Naive thymus-derived CD8-positive, alpha-beta T cell (primary cell): Measurements from ENCODE around the gene BRSK2. TPM values are rescaled to one million over a fixed set of nuclear protein-coding genes. Genes with fewer than 3 reads are reported as not detected.
A peak's percentile ranks its signal among the peaks of the same experiment; 100 is the strongest.
"Not testable (repeated sequence)": the region's sequence is repeated elsewhere in the genome, so short reads cannot be mapped to it uniquely, and the experiment has no call there.

Source experiments
- ATAC-seq, 2 donors: fragments of 150-1000 bp; cut with Tn5 transposase in 1 of 2; sonication (Bioruptor Pico), chemical (Tn5 transposase) in 1 of 2; 1 replicate in 1 of 2; 2 replicates in 1 of 2; pipeline ENCODE4 v1.10.0; 2021; ENCODE audit warnings: mild to moderate bottlenecking in 2 of 2, moderate library complexity in 2 of 2
- POLR2A ChIA-PET: fragments of 350-600 bp; sonication (Branson Sonifier 250); formaldehyde crosslinking; loops from one replicate; lab custom pipeline; 2021; ENCODE audit warnings: antibody characterized with exemption; lab: Charles Lee
- DNase-seq, 10 donors: peaks; one replicate each; pipeline versions ENCODE4 v3.0.0 to v3.0.0-alpha.2; 2020 to 2022
- H3K27ac Mint-ChIP-seq, 10 donors: one replicate each; pipeline ENCODE4 v1.8.0; 2020 to 2022; ENCODE audit warnings: mild to moderate bottlenecking in 10 of 10, mixed read lengths in 10 of 10, moderate library complexity in 4 of 10, inconsistent platforms in 1 of 10
- H3K27me3 Mint-ChIP-seq, 5 donors: one replicate each; pipeline ENCODE4 v1.8.0; 2021 to 2022; ENCODE audit warnings: mixed read lengths in 5 of 5
- H3K36me3 Mint-ChIP-seq, 3 donors: one replicate each; pipeline ENCODE4 v1.8.0; 2020 to 2022; ENCODE audit warnings: mixed read lengths in 3 of 3, mild to moderate bottlenecking in 2 of 3, inconsistent platforms in 1 of 3
- H3K4me1 Mint-ChIP-seq, 4 donors: one replicate each; pipeline ENCODE4 v1.8.0; 2021 to 2022; ENCODE audit warnings: mixed read lengths in 4 of 4
- H3K4me3 Mint-ChIP-seq, 10 donors: one replicate each; pipeline ENCODE4 v1.8.0; 2020 to 2022; ENCODE audit warnings: mild to moderate bottlenecking in 10 of 10, mixed read lengths in 10 of 10, moderate library complexity in 6 of 10, inconsistent platforms in 1 of 10
- H3K9me3 Mint-ChIP-seq, 9 donors: one replicate each; pipeline ENCODE4 v1.8.0; 2020 to 2022; ENCODE audit warnings: mixed read lengths in 9 of 9, mild to moderate bottlenecking in 3 of 9, inconsistent platforms in 1 of 9, moderate library complexity in 1 of 9
- polyA plus RNA-seq, 3 donors: library from polyadenylated mRNA; unstranded; fragments of 300-500 nt; fragmentation: Illumina TruSeq; gene quantifications; one replicate each; pipeline ENCODE4 v1.2.3, GENCODE V29; 2021
- total RNA-seq, 8 experiments: library from RNA in 2 of 8; stranded (reverse) in 2 of 8; gene quantifications; one replicate each; pipeline ENCODE4 v1.2.3 and lab custom pipeline; 2021 to 2026

BRSK2 gene
- total and polyA plus RNA-seq, 5 experiments from 2014 or later, result 0.42 to 1.3 TPM; not detected in 3

DNA sequence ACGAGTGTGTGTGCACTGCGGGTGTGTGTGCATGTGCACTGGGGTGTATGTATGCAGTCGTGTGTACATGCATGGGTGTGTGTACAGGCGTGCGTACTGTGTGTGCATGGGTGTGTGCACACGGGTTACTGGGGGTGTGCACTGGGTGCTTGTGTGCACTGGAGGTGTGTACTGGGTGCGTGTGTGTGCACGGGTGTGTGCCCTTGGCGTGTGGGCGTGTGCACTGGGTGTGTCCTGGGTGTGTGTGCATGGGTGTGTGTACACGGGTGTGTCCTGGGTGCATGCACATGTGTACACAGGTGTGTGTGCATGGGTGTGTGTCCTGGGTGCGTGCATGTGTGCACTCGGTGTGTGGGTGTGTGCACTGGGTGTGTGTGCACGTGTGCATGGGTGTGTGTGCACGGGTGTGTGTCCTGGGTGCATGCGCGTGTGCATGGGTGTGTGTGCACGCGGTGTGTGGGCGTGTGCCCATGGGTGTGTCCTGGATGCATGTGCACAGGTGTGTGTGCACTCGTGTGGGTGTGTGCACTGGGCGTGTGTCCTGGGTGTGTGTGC lies 39.1 kb downstream of the BRSK2 start:
- ATAC-seq, result no peak
- H3K27me3 Mint-ChIP-seq, result peaks cover 0 to 4% (median 0%) of the 10 kb centered on the region in 5 donors
- no peak for DNase-seq
- H3K9me3 Mint-ChIP-seq, result no peaks in the 10 kb centered on the region
- H3K36me3 Mint-ChIP-seq, result no peaks in the 10 kb centered on the region
- no peak overlapping the region for H3K4me3 Mint-ChIP-seq
- no peaks in the 10 kb centered on the region for H3K4me1 Mint-ChIP-seq
- no peak overlapping the region for H3K27ac Mint-ChIP-seq
- POLR2A ChIA-PET, result no interaction called here

GRCh38 chr11:1433568-1433967 lies 43.8 kb downstream of the BRSK2 start:
- Mint-ChIP-seq H3K4me1 (no peaks in the 10 kb centered on the region), H3K36me3 (no peaks in the 10 kb centered on the region), H3K4me3 (no peak overlapping the region), H3K9me3 (no peaks in the 10 kb centered on the region), H3K27me3 (peaks cover 0 to 9% (median 3%) of the 10 kb centered on the region in 5 donors), H3K27ac (no peak overlapping the region)
- ATAC-seq, result no peak
- no peak for DNase-seq
- POLR2A ChIA-PET, result interaction anchor here (1.0 kb wide), 1 partner anchor 140 kb away, joined by 3 read pairs; no protein-coding TSS in a partner anchor

GRCh38 chr11:1433977-1434640 lies 44.4 kb downstream of the BRSK2 start:
- Mint-ChIP-seq H3K27me3 (peaks cover 0 to 9% (median 3%) of the 10 kb centered on the region in 5 donors), H3K4me3 (no peak overlapping the region), H3K27ac (no peak overlapping the region), H3K9me3 (no peaks in the 10 kb centered on the region), H3K4me1 (no peaks in the 10 kb centered on the region), H3K36me3 (no peaks in the 10 kb centered on the region)
- no peak for ATAC-seq
- no peak for DNase-seq
- POLR2A ChIA-PET, result interaction anchor here (1.0 kb wide), 1 partner anchor 139 kb away, joined by 3 read pairs; no protein-coding TSS in a partner anchor

DNA sequence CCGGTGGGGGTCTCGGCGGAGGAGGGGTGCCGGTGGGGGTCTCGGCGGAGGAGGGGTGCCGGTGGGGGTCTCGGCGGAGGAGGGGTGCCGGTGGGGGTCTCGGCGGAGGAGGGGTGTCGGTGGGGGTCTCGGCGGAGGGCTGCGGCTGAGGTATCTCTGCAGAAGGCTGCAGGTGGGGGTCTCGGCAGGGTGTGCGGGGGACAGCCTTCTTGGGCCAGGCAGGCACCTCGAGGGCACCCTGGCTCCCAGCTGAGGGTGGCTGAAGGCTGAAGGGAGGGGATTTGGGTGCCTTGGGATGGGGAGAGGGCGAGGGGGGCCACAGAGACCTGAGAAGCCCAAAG lies 45.7 kb downstream of the BRSK2 start:
- not testable (repeated sequence) for ATAC-seq, DNase-seq, H3K27me3 Mint-ChIP-seq, H3K27ac Mint-ChIP-seq, H3K36me3 Mint-ChIP-seq, H3K9me3 Mint-ChIP-seq, H3K4me1 Mint-ChIP-seq
- POLR2A ChIA-PET, result interaction anchor here (0.7 kb wide), 1 partner anchor 13 kb away, joined by 3 read pairs; no protein-coding TSS in a partner anchor
- peak overlapping the region in 1 of 10 donors; percentile 23 for H3K4me3 Mint-ChIP-seq

GRCh38 chr11:1435820-1436467 lies 46.2 kb downstream of the BRSK2 start:
- Mint-ChIP-seq H3K4me1 (no peaks in the 10 kb centered on the region), H3K27ac (no peak overlapping the region), H3K4me3 (peak overlapping the region in 1 of 10 donors; percentile 23), H3K27me3 (peaks cover 0 to 9% (median 3%) of the 10 kb centered on the region in 5 donors), H3K9me3 (no peaks in the 10 kb centered on the region), H3K36me3 (no peaks in the 10 kb centered on the region)
- DNase-seq (no peak), ATAC-seq (peak; percentile 37 to 44)
- POLR2A ChIA-PET, result interaction anchor here (0.6 to 0.7 kb wide), 2 partner anchors 13 to 40 kb away, joined by 3 read pairs; no protein-coding TSS in a partner anchor

DNA sequence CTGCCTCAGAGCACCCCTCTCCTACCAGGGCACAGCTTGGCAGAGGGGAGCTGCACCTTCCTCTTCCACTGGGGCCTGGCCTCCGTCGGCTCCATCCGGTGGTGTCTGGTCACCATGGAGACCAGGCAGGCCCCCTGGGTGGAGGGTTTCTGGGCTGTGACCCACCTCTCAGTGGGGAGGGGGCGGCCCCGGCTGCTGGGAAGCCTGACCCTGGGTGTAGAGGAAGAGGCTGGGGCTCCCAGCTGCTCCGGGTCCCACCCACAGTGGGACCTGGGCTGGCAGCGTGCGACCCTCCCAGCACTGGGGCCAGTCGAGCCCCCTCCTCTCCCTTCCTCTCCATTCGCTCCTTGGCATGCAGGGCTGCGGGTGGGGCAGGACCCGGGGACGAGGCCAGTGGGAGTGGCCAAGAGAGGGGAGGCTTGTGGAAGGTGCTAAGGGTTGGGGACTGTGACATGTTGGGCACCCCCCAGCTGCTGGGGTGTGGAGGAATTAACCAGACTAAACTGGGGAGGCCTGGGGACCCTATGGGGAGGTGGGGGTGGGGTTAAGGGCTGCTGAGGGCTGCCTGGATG lies 46.8 kb downstream of the BRSK2 start:
- Mint-ChIP-seq H3K36me3 (no peaks in the 10 kb centered on the region), H3K4me3 (peak overlapping the region in 1 of 10 donors; percentile 23), H3K27me3 (peaks cover 0 to 9% (median 3%) of the 10 kb centered on the region in 5 donors), H3K27ac (no peak overlapping the region), H3K4me1 (no peaks in the 10 kb centered on the region), H3K9me3 (no peaks in the 10 kb centered on the region)
- DNase-seq (no peak), ATAC-seq (peak in 1 of 2 donors; percentile 23)
- POLR2A ChIA-PET, result interaction anchor here (0.6 kb wide), 1 partner anchor 41 kb away, joined by 3 read pairs; no protein-coding TSS in a partner anchor

- POLR2A ChIA-PET, result no interaction called here
- peaks cover 0 to 9% (median 3%) of the 10 kb centered on the region in 5 donors for H3K27me3 Mint-ChIP-seq
These were observed 47.8 kb downstream of the BRSK2 start for GRCh38 chr11:1437500-1437899.

DNA sequence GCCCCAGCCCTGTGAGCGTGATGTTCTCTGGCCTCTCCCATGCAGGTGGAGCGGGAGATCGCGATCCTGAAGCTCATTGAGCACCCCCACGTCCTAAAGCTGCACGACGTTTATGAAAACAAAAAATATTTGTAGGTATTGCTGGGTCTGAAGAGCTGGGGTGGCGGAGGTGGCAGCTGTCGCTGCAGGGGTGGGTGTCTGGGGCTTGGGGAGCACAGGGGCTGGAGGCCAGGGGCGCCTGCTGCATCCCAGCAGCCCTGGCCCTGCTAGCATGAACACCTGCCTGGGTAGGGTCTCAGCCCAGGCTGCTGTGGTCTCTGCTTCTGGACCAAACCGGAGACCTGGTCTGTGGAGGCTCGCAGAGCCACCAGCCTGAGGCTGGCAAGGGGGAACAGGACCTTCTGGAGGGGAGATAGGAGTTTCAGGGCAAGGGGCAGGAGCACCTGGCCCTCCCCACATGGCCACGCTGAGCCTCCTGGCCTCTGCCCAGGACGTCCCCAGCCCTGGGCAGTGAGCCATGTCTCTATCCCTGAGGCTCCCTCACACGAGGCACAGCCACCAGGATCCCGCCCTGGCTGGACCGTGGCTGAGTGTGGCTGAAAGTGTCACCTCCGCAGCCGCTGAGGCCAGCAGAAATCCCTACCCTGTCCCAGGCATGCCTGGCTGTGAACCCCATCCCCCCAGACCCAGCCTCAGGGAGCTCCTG lies 48.7 kb downstream of the BRSK2 start:
- ATAC-seq, result no peak
- H3K27ac Mint-ChIP-seq, result no peak overlapping the region
- H3K9me3 Mint-ChIP-seq, result no peaks in the 10 kb centered on the region
- no peaks in the 10 kb centered on the region for H3K36me3 Mint-ChIP-seq
- DNase-seq, result no peak
- H3K4me1 Mint-ChIP-seq, result no peaks in the 10 kb centered on the region
- H3K4me3 Mint-ChIP-seq, result no peak overlapping the region
- H3K27me3 Mint-ChIP-seq, result peaks cover 0 to 9% (median 3%) of the 10 kb centered on the region in 5 donors
- POLR2A ChIA-PET, result no interaction called here

More at GRCh38 chr11:1437500-1437899, 47.8 kb downstream of the BRSK2 start:
- Mint-ChIP-seq H3K27ac (no peak overlapping the region), H3K4me1 (no peaks in the 10 kb centered on the region), H3K9me3 (no peaks in the 10 kb centered on the region), H3K4me3 (no peak overlapping the region), H3K36me3 (no peaks in the 10 kb centered on the region)
- ATAC-seq (no peak), DNase-seq (no peak)

DNA sequence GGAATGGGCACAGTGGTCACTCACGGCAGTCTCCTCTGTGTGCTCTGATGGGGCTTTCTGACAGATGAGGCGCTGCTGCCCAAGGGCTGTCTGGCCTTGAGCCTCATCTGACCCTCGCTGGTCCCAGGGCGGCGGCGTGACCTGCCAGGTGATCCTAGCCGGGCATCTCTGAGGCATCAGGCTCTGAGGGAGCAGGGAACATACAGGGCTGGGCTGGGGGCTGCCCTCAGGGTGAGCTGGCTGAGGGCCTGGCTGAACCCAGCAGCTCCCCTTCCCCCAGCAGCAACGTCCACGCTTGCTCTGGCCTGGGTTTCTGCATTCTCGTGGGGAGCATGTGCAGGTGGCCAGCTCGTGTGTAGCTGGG lies 49.2 kb downstream of the BRSK2 start:
- H3K9me3 Mint-ChIP-seq, result no peaks in the 10 kb centered on the region
- no peak for DNase-seq
- no peak for ATAC-seq
- POLR2A ChIA-PET, result no interaction called here
- no peak overlapping the region for H3K27ac Mint-ChIP-seq
- no peaks in the 10 kb centered on the region for H3K36me3 Mint-ChIP-seq
- peaks cover 0 to 7% (median 3%) of the 10 kb centered on the region in 5 donors for H3K27me3 Mint-ChIP-seq
- no peak overlapping the region for H3K4me3 Mint-ChIP-seq
- no peaks in the 10 kb centered on the region for H3K4me1 Mint-ChIP-seq

GRCh38 chr11:1439341-1439740 lies 49.6 kb downstream of the BRSK2 start:
- no peak for ATAC-seq
- Mint-ChIP-seq H3K4me1 (no peaks in the 10 kb centered on the region), H3K9me3 (no peaks in the 10 kb centered on the region), H3K4me3 (no peak overlapping the region), H3K36me3 (no peaks in the 10 kb centered on the region), H3K27ac (no peak overlapping the region), H3K27me3 (peaks cover 0 to 6% (median 0%) of the 10 kb centered on the region in 5 donors)
- POLR2A ChIA-PET, result no interaction called here
- DNase-seq, result no peak

- POLR2A ChIA-PET, result no interaction called here
- H3K4me1 Mint-ChIP-seq, result no peaks in the 10 kb centered on the region
- no peak overlapping the region for H3K27ac Mint-ChIP-seq
- peaks cover 0 to 3% (median 0%) of the 10 kb centered on the region in 5 donors for H3K27me3 Mint-ChIP-seq
- no peak overlapping the region for H3K4me3 Mint-ChIP-seq
- no peaks in the 10 kb centered on the region for H3K36me3 Mint-ChIP-seq
- no peak for DNase-seq
- no peak for ATAC-seq
- H3K9me3 Mint-ChIP-seq, result no peaks in the 10 kb centered on the region
These were observed 50.3 kb downstream of the BRSK2 start for GRCh38 chr11:1440066-1440465.

DNA sequence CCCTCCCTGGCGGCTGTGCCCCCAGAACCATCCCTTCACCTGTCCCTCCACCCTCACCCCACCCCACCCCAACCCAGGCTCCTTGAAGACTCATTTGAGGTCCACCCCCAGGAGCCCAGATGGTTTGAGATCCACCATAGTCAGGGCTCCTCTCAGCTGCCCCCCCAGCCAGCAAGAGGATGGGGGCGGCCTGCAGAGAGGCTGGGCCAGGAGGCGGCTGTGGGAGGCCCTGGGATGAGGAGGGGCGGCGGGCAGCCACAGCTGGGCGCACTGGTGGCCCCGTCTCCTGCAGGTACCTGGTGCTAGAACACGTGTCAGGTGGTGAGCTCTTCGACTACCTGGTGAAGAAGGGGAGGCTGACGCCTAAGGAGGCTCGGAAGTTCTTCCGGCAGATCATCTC lies 50.8 kb downstream of the BRSK2 start:
- H3K9me3 Mint-ChIP-seq, result no peaks in the 10 kb centered on the region
- no peak overlapping the region for H3K27ac Mint-ChIP-seq
- H3K36me3 Mint-ChIP-seq, result no peaks in the 10 kb centered on the region
- POLR2A ChIA-PET, result no interaction called here
- H3K27me3 Mint-ChIP-seq, result peaks cover 0 to 3% (median 0%) of the 10 kb centered on the region in 5 donors
- ATAC-seq (no peak), DNase-seq (no peak)
- H3K4me1 Mint-ChIP-seq, result no peaks in the 10 kb centered on the region
- no peak overlapping the region for H3K4me3 Mint-ChIP-seq
